Neutrophil (primary cell): Measurements from ENCODE around the gene SEMA4C.

Source experiments
- H3K27ac ChIP-seq: fragments of 200-600 bp; sonication (generic); 2 replicates; pipeline ENCODE4 v1.5.1; 2016; ENCODE audit warnings: mild to moderate bottlenecking, moderate library complexity
- H3K27me3 ChIP-seq: fragments of 200-600 bp; sonication (generic); 2 replicates; pipeline ENCODE4 v1.6.0; 2016; ENCODE audit warnings: mild to moderate bottlenecking
- H3K36me3 ChIP-seq: fragments of 200-600 bp; sonication (generic); 2 replicates; pipeline ENCODE4 v1.5.1; 2017
- H3K4me1 ChIP-seq, 2 experiments: fragments of 200-600 bp in 1 of 2; sonication (generic) in 1 of 2; 1 replicate in 1 of 2; 2 replicates in 1 of 2; pipeline versions ENCODE4 v1.5.1 to v1.6.1; 2013 to 2016; ENCODE audit warnings: low read depth in 1 of 2, low read length in 1 of 2, mild to moderate bottlenecking in 1 of 2, moderate library complexity in 1 of 2; ENCODE audit not compliant: control insufficient read depth in 1 of 2, insufficient read depth in 1 of 2
- H3K4me3 ChIP-seq, 2 experiments: fragments of 200-600 bp in 1 of 2; sonication (generic) in 1 of 2; 1 replicate in 1 of 2; 2 replicates in 1 of 2; pipeline ENCODE4 v1.5.1; 2013 to 2016; ENCODE audit warnings: low read depth in 1 of 2, low read length in 1 of 2, mild to moderate bottlenecking in 1 of 2, moderate library complexity in 1 of 2
- H3K9me3 ChIP-seq: fragments of 200-600 bp; sonication (generic); 2 replicates; pipeline ENCODE4 v1.5.1; 2016
- TF ChIP-seq, protein P1 (sequence below): fragments of 200-600 bp; sonication (generic); IDR thresholded peaks from 2 replicates; pipeline ENCODE4 v1.5.1; 2016; ENCODE audit warnings: antibody characterized with exemption

The SEMA4C gene

DNA sequence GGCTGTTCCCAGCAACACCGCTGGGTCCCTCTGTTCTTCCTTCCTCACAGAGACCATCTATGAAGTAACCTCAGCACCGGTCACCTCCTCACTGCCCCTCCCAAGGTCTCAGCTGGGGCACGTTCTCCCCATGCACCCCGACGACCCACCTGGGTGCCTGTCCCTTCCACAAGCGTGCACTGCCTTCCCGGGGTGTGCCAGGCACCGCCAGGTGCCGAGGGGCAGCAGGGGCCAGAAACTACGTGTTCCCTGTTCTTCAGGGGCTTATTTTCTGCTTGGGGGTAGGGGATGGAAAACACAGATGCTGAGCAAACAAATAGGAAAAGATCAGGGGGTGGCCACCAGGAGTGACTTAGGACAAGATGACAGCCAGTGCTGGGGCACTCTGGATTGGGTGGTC, 30.4 kb upstream of the SEMA4C start:
- Histone ChIP-seq H3K4me3 (no peak overlapping the region), H3K36me3 (no peaks in the 10 kb centered on the region), H3K4me1 (no peaks in the 10 kb centered on the region), H3K9me3 (no peaks in the 10 kb centered on the region), H3K27ac (no peak overlapping the region), H3K27me3 (peaks cover 29% of the 10 kb centered on the region)
- TF ChIP-seq, protein P1, sequence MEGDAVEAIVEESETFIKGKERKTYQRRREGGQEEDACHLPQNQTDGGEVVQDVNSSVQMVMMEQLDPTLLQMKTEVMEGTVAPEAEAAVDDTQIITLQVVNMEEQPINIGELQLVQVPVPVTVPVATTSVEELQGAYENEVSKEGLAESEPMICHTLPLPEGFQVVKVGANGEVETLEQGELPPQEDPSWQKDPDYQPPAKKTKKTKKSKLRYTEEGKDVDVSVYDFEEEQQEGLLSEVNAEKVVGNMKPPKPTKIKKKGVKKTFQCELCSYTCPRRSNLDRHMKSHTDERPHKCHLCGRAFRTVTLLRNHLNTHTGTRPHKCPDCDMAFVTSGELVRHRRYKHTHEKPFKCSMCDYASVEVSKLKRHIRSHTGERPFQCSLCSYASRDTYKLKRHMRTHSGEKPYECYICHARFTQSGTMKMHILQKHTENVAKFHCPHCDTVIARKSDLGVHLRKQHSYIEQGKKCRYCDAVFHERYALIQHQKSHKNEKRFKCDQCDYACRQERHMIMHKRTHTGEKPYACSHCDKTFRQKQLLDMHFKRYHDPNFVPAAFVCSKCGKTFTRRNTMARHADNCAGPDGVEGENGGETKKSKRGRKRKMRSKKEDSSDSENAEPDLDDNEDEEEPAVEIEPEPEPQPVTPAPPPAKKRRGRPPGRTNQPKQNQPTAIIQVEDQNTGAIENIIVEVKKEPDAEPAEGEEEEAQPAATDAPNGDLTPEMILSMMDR = no peak

DNA sequence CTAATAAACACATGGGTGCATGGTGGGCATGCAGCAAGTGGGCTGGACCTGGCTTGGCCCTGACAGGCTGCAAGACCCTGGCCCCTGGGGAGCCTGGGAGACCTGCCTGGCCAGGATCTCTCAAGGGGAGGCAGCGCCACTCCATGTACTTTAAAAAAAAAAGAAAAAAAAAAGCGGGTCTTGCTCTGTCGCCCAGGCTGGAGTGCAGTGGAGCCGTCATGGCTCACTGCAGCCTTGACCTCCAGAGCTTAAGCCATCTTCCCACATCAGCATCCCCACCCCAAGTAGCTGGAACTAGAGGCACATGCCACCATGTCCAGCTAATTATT, 29.5 kb upstream of the SEMA4C start:
- H3K4me1 ChIP-seq = no peaks in the 10 kb centered on the region
- no peaks in the 10 kb centered on the region for H3K36me3 ChIP-seq
- peaks cover 29% of the 10 kb centered on the region for H3K27me3 ChIP-seq
- no peak overlapping the region for H3K4me3 ChIP-seq
- TF ChIP-seq, protein P1 = no peak
- no peaks in the 10 kb centered on the region for H3K9me3 ChIP-seq
- H3K27ac ChIP-seq = no peak overlapping the region

GRCh38 chr2:96898641-96899412, 28.9 kb upstream of the SEMA4C start:
- Histone ChIP-seq H3K4me3 (no peak overlapping the region), H3K27ac (no peak overlapping the region), H3K27me3 (peaks cover 25% of the 10 kb centered on the region), H3K4me1 (no peaks in the 10 kb centered on the region), H3K9me3 (no peaks in the 10 kb centered on the region), H3K36me3 (no peaks in the 10 kb centered on the region)
- TF ChIP-seq, protein P1 = no peak

- peaks cover 19% of the 10 kb centered on the region for H3K27me3 ChIP-seq
- H3K27ac ChIP-seq = no peak overlapping the region
- H3K9me3 ChIP-seq = no peaks in the 10 kb centered on the region
- TF ChIP-seq, protein P1 = no peak
- H3K4me3 ChIP-seq = no peak overlapping the region
- no peaks in the 10 kb centered on the region for H3K36me3 ChIP-seq
- H3K4me1 ChIP-seq = no peaks in the 10 kb centered on the region
Observed at GRCh38 chr2:96898135-96898505, 28.2 kb upstream of the SEMA4C start.

GRCh38 chr2:96897491-96898134, 27.7 kb upstream of the SEMA4C start:
- H3K4me3 ChIP-seq = no peak overlapping the region
- no peaks in the 10 kb centered on the region for H3K4me1 ChIP-seq
- no peaks in the 10 kb centered on the region for H3K36me3 ChIP-seq
- H3K9me3 ChIP-seq = no peaks in the 10 kb centered on the region
- no peak overlapping the region for H3K27ac ChIP-seq
- TF ChIP-seq, protein P1 = no peak
- H3K27me3 ChIP-seq = peaks cover 19% of the 10 kb centered on the region
